GM15510 (cell line): ENCODE results near the gene ROR2.

ENCODE experiments used
- POLR2A ChIP-seq: IDR thresholded peaks from 3 replicates; pipeline ENCODE4 v1.6.1; 2011; ENCODE audit warnings: borderline replicate concordance; ENCODE audit not compliant: insufficient read length; ENCODE audit errors: extremely low read depth

Gene ROR2

GRCh38 chr9:91604451-91605179, 345.4 kb downstream of the ROR2 start:
- TF ChIP-seq POLR2A, result no peak

DNA sequence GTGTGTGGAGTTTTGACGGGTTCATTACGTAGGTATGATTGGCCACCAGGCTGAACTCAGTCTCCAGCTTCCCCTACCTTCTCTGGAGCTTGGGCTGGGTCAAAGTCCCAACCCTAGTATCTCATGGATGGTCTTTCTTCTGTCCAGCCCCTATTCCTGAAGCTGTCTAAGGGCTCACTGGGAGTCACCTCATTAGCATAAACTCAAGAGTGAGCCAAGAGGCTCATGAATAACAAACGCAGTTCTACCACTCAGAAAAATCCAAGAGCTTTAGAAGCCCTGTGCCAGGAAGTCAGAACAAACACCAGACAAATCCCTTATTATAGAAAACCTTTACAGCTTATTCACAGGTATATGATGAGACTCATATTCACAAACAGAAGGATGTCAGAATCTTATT, 346.1 kb downstream of the ROR2 start:
- no peak for TF ChIP-seq POLR2A

DNA sequence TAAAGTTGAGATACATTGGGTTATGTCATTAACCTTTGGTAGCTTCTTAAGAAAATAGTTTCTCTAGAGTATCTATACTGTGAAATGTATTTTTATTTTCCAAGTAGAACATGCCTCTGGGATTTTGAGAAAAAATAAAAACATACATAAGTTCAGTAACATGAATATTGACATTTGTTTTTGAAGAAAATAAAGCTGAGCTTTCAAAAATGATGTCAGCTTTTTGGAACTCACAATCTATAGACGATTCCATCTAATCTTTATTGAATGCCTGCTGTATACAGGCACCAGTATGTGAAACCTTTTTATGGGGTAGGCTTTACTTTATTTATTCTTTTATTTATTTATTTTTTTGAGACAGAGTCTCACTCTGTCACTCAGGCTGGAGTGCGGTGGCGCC, 350.5 kb downstream of the ROR2 start:
- no peak for TF ChIP-seq POLR2A

GRCh38 chr9:91591627-91592026, 358.4 kb downstream of the ROR2 start:
- TF ChIP-seq POLR2A, result no peak

- TF ChIP-seq POLR2A, result no peak
These were observed 360.9 kb downstream of the ROR2 start for GRCh38 chr9:91589101-91589553.

GRCh38 chr9:91586282-91586681, 363.7 kb downstream of the ROR2 start:
- no peak for TF ChIP-seq POLR2A

GRCh38 chr9:91583966-91584365, 366.1 kb downstream of the ROR2 start:
- no peak for TF ChIP-seq POLR2A

DNA sequence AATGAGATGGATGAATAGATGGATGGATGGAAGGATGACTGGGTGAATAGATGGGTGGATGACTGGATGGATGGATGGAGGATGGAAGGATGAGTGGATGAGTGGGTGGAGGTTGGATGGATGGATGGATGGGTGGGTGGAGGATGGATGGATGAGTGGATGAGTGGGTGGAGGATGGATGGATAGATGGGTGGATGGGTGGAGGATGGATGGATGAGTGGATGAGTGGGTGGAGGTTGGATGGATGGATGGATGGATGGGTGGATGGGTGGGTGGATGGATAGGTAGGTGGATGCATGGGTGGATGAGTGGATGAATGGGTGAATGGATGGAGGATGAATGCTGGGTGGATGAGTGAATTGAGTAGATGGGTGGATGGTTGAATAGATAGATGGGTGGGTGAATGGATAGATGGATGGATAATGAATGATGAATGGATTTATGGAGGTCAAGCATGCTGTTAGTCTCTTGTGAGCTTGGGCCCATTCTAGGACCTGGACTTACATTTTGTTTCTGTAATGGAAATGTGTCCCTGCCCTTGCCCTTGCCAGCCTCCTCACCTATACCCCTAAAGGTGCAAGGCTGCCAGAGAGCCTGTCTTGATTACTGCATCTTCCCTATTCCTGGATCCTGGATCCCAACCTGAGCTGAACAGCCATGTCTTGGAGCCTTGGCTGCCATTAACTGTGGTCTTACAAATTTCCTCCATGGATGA, 366.7 kb downstream of the ROR2 start:
- TF ChIP-seq POLR2A, result no peak

- TF ChIP-seq POLR2A, result no peak
These were observed 367.8 kb downstream of the ROR2 start for GRCh38 chr9:91582181-91582580.

DNA sequence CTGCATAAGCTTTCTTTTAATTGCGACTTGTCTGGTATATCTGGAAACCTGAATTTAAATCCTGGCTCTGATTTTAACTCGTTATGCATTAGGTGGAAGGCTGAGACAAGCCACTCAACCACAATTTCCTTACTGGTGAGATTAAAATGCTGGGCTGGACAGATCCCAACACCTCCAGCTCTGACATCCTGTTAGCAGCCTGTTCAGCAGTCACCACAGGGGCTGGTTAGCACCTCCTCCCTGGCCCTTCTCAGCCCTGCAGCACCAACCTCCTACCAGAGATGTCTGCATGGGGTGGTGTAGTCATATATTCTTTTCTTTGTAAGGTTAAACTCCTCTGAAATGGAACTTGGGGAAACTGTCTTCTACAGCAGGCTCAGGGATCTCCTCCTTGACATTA, 369.9 kb downstream of the ROR2 start:
- no peak for TF ChIP-seq POLR2A

DNA sequence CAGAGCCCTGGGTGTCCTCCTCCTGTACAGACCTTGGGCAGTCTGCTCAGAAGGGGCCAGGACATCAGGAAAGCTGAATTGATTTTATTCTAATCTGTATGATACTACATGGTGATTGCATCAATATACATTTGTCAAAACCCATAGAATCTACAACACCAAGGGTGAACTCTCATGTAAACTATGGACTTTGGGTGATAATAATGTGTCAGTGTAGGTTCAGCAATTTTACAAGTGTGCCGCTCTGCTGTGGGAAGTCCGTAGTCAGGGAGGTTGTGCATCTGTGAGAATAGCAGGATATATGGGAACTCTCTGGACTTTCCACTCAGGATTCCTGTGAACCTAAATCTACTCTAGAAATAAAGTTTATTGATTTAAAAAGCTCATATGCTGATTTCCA, 371.1 kb downstream of the ROR2 start:
- no peak for TF ChIP-seq POLR2A

DNA sequence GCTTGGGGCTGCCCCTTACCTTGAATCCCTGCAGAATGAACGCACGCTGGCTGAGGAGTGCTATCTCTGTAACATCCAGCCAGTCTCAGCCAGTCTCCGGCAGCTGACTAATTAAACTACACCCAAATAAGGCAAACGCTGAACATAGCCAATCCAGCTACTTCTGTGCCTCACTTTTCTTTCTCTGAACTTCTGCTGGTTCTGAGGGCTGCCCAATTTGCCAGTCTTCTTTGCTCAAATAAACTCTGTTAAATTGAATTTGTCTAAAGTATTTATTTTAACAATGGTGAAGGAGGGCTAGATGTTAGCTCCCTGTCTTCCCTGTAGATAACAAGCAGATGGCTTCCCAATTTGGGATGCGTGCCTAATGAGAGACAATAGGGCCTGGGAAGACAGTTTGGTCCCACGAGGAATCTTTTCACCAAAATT, 372.4 kb downstream of the ROR2 start:
- TF ChIP-seq POLR2A, result no peak

- TF ChIP-seq POLR2A, result no peak
These were observed 377.2 kb downstream of the ROR2 start for GRCh38 chr9:91572811-91573210.

DNA sequence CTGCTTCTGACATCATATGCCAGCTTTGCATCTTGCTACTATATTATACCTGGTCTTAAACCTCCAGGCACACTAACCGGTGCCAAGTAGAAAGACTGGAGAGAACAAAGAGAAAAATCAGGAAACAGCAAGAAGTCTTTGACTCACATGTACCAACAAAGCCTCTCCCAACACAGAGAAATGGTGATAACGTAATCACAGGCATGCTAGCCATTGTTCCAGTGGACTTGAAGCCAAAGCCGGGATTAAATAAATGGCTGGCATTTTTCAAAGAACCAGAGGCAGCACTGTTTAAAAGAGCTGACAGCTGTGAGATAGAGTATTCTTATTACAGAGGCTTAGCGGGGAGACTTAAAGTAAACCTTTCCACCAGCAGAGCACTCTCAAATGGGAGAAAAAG, 378.0 kb downstream of the ROR2 start:
- no peak for TF ChIP-seq POLR2A

GRCh38 chr9:91571036-91571435, 379.0 kb downstream of the ROR2 start:
- no peak for TF ChIP-seq POLR2A
